ENCODE data around the gene MYH15. TPM values are rescaled to one million over a fixed set of nuclear protein-coding genes. Genes with fewer than 3 reads are reported as not detected.

The MYH15 gene
- total RNA-seq, 1 donor from 2014 or later = 0.05 TPM

DNA sequence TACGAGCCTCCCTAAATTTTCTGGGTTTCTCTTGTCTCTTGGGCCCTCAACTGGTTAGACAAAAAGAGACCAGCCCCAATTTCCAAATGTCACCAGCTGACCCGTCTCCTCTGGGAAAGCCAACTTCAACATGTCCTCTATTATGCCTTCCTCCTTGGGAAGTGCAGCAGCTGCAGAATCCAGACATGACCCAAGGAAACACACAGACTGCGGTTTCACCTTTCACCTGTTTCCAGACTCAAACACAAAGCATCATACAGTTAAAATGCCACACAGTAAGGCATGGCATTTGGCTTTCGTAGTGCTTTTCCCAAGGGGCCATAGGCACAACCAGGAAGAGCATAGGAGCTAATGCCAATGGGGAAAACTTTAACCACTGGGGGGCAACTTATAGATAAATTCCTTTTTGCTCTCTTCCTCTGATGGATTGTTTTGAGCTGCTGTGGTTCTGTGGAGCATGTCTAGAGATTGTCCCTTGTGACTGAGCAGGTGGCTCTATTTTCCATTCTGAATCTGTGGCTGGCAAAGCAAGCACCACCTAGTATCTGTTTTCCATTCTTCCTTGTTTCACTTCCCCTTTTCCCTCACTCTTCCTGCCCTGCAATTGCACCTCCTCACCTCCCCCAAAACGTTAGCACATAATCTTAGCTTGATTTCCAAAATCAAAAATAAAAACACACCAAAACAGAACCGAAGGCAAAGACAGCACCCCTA is 164.7 kb downstream of the MYH15 start:
- H3K9me3 Mint-ChIP-seq (ENCODE audit: unreplicated experiment) = no peaks in the 10 kb centered on the region
- TF ChIP-seq, protein P1, sequence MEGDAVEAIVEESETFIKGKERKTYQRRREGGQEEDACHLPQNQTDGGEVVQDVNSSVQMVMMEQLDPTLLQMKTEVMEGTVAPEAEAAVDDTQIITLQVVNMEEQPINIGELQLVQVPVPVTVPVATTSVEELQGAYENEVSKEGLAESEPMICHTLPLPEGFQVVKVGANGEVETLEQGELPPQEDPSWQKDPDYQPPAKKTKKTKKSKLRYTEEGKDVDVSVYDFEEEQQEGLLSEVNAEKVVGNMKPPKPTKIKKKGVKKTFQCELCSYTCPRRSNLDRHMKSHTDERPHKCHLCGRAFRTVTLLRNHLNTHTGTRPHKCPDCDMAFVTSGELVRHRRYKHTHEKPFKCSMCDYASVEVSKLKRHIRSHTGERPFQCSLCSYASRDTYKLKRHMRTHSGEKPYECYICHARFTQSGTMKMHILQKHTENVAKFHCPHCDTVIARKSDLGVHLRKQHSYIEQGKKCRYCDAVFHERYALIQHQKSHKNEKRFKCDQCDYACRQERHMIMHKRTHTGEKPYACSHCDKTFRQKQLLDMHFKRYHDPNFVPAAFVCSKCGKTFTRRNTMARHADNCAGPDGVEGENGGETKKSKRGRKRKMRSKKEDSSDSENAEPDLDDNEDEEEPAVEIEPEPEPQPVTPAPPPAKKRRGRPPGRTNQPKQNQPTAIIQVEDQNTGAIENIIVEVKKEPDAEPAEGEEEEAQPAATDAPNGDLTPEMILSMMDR (IDR thresholded peaks at IDR 0.05) = no peak
- H3K27ac Mint-ChIP-seq (ENCODE audit: unreplicated experiment) = no peak overlapping the region
- H3K4me1 Mint-ChIP-seq (ENCODE audit: unreplicated experiment) = no peaks in the 10 kb centered on the region
- no peak overlapping the region for H3K4me3 Mint-ChIP-seq (ENCODE audit: unreplicated experiment)
- peaks cover 30% of the 10 kb centered on the region for H3K27me3 Mint-ChIP-seq (ENCODE audit: unreplicated experiment)
- no peak for DNase-seq (ENCODE audit: extremely low spot score, unreplicated experiment)
- no peaks in the 10 kb centered on the region for H3K36me3 Mint-ChIP-seq (ENCODE audit: unreplicated experiment)

DNA sequence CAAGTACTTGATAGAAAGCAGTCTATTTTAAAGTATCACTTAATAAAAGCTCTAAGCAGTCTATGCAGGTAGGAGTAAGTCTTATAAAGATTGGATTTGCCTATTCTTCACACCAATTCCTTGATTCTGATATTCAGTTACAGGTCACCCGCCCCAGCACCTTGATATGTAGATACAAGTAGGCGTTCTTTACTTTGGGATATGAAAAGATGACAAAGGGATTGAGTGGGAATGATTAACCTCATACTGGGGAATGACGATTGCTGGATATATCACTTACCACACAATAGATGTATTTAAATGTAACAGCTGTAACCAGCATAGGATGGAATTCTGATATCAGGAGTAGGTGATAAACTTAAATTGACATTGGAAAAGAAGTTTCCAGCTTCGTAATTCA is 166.9 kb downstream of the MYH15 start:
- TF ChIP-seq, protein P1 (IDR thresholded peaks at IDR 0.05) = no peak
- Mint-ChIP-seq H3K9me3 (ENCODE audit: unreplicated experiment) (no peaks in the 10 kb centered on the region), H3K27me3 (ENCODE audit: unreplicated experiment) (peaks cover 29% of the 10 kb centered on the region), H3K4me3 (ENCODE audit: unreplicated experiment) (no peak overlapping the region), H3K4me1 (ENCODE audit: unreplicated experiment) (no peaks in the 10 kb centered on the region), H3K36me3 (ENCODE audit: unreplicated experiment) (no peaks in the 10 kb centered on the region), H3K27ac (ENCODE audit: unreplicated experiment) (no peak overlapping the region)
- no peak for DNase-seq (ENCODE audit: extremely low spot score, unreplicated experiment)

DNA sequence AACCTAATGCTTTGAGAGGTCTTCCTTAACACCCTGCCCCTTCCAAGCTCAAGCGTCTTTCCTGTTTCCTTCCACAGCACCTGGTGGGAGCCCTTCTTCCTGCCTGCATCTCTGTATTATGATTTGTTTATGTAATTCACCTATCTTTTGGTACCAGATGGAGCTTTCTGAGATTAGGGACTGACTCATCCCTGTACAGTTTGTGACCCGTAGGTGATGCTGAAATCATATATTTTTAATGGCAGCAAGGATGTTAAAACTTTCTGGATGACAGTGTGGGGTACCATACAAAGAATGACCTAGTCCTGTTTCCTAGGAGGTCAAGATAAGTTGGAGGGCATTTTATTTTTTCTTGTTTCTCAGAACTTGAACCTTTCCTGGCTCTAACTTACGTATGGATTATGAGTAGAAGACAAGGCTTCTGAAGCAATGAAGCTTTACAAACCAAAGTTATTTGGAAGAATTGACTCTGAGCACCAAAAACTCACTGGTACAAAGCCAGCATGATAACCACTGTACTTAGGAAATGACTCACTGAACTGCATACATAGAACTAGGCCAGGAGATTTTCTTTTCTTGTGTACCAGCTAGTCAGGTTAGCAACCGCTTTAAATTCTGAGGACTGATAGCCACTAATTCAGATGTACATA is 167.4 kb downstream of the MYH15 start:
- no peak for DNase-seq (ENCODE audit: extremely low spot score, unreplicated experiment)
- Mint-ChIP-seq H3K4me3 (ENCODE audit: unreplicated experiment) (no peak overlapping the region), H3K9me3 (ENCODE audit: unreplicated experiment) (no peaks in the 10 kb centered on the region), H3K27me3 (ENCODE audit: unreplicated experiment) (peaks cover 26% of the 10 kb centered on the region), H3K4me1 (ENCODE audit: unreplicated experiment) (no peaks in the 10 kb centered on the region), H3K36me3 (ENCODE audit: unreplicated experiment) (no peaks in the 10 kb centered on the region), H3K27ac (ENCODE audit: unreplicated experiment) (no peak overlapping the region)
- TF ChIP-seq, protein P1 (IDR thresholded peaks at IDR 0.05) = no peak

DNA sequence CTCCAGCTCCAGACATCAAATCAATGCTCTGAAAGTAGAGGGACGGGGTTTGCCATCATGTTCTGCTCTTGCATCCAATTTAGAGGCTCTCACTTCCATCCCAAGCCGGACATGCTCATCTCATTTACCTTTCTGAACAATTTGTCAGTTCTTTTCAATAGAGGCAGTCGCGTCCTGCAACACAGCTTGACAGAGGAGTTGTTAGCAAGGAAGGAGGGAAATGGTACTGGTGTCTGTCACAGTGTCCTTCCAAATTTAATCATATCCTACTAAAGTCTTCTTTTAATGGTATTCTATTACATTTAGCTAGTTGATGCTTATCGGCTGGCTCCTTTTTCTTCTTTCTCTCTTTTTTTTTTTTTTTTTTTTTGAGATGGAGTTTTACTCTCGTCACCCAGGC is 168.5 kb downstream of the MYH15 start:
- no peaks in the 10 kb centered on the region for H3K9me3 Mint-ChIP-seq (ENCODE audit: unreplicated experiment)
- H3K36me3 Mint-ChIP-seq (ENCODE audit: unreplicated experiment) = no peaks in the 10 kb centered on the region
- H3K4me3 Mint-ChIP-seq (ENCODE audit: unreplicated experiment) = no peak overlapping the region
- no peaks in the 10 kb centered on the region for H3K4me1 Mint-ChIP-seq (ENCODE audit: unreplicated experiment)
- no peak overlapping the region for H3K27ac Mint-ChIP-seq (ENCODE audit: unreplicated experiment)
- TF ChIP-seq, protein P1 (IDR thresholded peaks at IDR 0.05) = no peak
- H3K27me3 Mint-ChIP-seq (ENCODE audit: unreplicated experiment) = peaks cover 20% of the 10 kb centered on the region
- DNase-seq (ENCODE audit: extremely low spot score, unreplicated experiment) = no peak

DNA sequence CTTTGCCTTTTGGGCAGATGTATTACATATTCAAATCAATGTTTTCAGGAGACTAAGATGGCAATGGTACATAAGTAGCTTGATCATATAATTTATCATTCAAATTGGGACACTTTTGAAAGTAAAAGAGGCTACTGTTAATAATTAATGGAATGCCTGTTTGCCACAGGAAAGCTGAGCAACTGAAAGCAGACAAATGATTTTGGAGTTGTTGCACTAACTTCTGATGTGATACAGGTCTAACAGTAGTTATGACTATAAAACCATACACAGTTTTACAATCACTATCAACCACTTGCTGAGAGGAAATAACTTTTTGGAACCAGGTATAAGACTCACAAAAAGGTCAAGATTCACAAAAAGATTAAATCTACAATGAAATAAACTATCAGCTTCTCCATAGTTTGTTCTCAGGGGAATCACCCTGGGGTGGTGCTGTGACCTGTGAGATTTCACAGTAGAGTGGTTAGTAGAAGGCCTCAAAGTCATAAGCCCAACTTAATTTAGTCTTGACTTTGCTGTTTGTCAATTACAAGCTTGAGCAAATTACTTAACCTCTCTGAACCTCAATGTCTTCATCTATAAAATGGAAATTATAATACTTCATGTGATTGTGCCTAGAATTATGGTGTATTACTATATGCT is 171.4 kb downstream of the MYH15 start:
- H3K4me1 Mint-ChIP-seq (ENCODE audit: unreplicated experiment) = no peaks in the 10 kb centered on the region
- H3K9me3 Mint-ChIP-seq (ENCODE audit: unreplicated experiment) = no peaks in the 10 kb centered on the region
- H3K4me3 Mint-ChIP-seq (ENCODE audit: unreplicated experiment) = no peak overlapping the region
- H3K36me3 Mint-ChIP-seq (ENCODE audit: unreplicated experiment) = no peaks in the 10 kb centered on the region
- TF ChIP-seq, protein P1 (IDR thresholded peaks at IDR 0.05) = no peak
- DNase-seq (ENCODE audit: extremely low spot score, unreplicated experiment) = no peak
- H3K27ac Mint-ChIP-seq (ENCODE audit: unreplicated experiment) = no peak overlapping the region
- peaks cover 22% of the 10 kb centered on the region for H3K27me3 Mint-ChIP-seq (ENCODE audit: unreplicated experiment)

Data from osteocyte (in vitro differentiated cells).